NCI-H2029 treated with DMSO at 0.1 percent for 48 hours (cell line): Measurements from ENCODE around the gene PAIP2.
"Not testable (repeated sequence)": the region's sequence is repeated elsewhere in the genome, so short reads cannot be mapped to it uniquely, and the experiment has no call there.

Experiments
- DNase-seq: peaks from one replicate; lab custom pipeline; 2025; lab: John Stamatoyannopoulos, UW

Gene PAIP2

DNA sequence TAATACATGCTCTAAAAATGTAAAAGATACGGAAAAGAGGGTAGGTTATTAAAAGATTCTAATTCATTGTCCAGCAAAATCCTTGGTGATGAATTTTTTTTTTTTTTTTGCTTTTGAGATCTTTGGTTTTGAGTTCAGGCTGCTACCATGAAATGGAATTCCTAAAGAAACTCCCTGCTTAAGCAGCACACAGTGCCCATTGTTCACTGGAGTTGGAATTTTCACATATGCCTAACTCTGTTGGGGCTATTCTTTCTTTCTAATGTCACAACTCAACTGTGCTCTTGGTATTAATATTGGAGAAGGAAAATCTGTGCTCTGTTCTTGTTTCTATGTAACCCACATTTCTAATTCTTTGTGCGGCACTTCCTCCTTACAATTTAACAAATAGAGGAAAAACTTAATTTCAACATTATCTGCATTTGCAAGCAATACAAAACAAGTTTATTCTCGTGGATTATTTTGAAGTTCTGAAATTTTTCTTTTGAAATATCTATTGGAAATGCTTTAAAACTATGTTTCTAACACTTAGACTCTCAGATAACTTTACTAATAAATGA lies 26.5 kb upstream of the PAIP2 start:
- DNase-seq: no peak

DNA sequence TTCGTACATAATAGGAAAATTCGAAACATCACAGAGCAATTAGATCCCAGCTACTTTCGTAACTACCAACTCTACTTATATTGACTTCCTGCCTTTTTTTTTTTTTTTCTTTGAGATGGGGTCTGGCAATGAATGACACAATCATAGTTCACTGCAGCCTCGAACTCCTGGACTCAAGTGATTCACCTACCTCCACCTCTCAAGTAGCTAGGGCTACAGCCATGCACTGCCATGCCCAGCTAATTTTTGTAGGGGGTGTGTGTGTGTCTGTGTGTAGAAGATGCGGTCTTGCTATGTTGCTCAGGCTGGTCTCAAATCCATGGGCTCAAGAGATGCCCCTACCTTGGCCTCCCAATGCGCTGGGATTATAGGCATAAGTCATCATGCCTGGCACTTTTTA lies 5.8 kb upstream of the PAIP2 start:
- DNase-seq: no peak

DNA sequence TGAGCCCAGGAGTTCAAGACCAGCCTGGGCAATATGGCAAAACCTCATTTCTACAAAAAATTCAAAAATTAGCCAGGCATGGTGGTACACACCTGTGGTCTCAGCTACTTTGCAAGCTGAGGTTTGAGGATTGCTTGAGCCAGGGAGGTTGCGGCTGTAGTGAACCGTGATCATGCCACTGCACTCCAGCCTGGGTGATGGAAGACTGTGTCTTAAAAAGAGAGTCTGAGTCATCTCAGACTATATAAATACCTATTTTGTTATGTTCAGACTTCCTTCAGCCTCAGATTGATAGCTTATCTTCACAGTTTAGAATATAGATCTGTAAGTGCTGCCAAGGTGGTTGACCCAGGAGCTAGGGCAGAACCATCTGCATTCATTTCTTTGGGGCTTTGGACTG lies 1.6 kb upstream of the PAIP2 start:
- DNase-seq: no peak

DNA sequence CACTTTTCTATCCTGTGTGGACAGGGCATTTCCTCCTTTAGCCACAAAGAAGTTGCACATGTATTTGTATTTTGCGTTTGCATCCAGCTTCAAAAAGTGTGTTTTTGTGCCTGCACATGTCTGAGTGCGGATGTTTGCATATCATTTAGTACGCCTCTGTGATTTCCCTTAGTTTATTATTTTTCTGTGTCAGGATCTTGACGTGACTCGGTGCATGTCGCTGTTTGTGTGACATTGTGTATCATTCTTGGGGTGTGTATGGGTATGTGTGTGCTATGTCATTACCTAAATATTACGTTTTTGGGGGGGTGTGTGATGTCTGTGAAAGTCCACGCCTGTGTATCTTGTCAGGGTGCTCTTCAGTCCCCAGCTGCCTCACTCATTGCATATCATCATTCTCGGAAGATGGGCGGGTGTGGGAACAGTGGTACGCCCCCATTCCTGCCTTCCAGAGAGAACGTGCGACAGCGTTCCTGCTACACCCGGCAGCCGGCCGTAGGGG lies 416 bp upstream of the PAIP2 start:
- DNase-seq: no peak

DNA sequence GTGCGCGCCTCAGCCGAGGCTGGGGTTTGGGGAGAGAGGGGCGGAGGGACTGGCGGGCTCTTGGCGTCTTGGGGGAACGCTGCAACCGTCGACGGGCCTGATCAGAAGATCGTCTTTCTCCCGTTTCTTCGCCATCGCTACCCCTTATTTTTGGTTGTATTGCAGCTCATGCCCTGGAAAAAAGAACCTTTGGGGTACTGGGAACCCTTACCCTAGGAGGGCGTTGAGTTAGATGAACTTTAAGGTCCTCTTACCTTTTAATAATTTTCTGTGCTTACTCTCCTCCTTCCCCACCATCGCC lies 719 bp downstream of the PAIP2 start:
- DNase-seq: no peak

DNA sequence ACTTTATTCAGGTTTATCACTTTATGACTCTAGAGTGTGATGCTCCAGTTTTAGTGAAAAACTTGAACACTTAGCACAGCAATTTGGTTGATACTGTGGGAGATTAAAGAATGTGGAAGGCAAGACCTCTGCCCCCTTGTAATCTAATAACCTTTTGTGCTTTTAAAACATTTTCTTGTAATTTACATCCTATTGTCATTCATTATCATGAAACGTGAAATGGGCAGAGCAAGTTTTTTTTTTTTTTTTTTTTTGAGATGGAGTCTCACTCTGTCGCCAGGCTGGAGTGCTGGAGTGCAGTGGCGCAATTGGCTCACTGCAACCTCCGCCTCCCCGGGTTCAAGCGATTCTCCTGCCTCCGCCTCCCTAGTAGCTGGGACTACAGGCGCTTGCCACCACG lies 1.8 kb downstream of the PAIP2 start:
- no peak for DNase-seq

DNA sequence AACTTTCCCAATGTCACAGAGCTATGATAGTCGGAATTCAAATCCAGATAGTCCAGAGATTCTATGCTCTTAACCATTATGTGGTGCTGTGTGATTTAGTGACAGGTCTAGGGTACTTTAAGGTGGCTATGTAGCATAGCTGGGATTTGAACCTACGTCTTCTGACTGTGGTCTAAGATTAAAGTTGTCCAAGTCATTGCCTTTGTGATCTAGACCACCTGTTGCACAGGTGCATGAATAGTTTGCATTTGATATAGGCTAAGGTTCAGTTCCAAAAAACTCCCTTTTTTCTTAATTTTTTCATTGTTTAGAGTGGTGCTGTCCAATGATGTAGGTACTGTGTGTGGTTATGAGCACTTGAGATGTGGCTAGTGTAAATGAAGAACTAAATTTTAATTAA lies 2.5 kb downstream of the PAIP2 start:
- no peak for DNase-seq

DNA sequence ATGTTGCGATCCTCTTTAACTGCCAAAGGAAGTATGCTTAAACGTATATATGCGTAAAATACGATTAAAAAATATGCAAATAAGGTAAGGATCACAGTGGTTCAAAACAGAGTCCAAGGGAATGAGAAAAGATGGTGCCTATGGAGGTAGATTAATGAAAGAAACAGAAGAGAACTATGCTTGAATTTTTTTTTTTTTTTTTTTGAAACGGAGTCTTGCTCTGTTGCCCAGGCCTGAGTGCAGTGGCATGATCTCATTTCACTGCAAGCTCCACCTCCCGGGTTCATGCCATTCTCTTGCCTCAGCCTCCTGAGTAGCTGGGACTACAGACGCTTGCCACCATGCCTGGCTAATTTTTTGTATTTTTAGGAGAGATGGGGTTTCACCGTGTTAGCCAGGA lies 3.8 kb downstream of the PAIP2 start:
- not testable (repeated sequence) for DNase-seq

DNA sequence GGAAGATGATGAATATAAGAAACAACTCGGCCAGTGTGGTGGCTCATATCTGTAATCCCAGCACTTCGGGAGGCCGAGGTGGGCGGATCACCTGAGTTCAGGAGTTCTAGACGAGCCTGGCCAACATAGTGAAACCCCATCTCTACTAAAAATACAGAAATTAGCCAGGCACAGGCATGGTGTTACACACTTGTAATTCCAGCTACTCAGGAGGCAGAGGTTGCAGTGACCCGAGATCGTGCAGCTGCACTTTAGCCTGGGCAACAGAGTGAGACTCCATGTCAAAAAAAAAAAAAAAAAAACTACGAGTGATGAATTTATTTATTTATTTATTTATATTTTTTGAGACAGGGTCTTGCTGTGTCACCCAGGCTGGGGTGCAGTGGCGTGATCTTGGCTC lies 6.2 kb downstream of the PAIP2 start:
- not testable (repeated sequence) for DNase-seq

DNA sequence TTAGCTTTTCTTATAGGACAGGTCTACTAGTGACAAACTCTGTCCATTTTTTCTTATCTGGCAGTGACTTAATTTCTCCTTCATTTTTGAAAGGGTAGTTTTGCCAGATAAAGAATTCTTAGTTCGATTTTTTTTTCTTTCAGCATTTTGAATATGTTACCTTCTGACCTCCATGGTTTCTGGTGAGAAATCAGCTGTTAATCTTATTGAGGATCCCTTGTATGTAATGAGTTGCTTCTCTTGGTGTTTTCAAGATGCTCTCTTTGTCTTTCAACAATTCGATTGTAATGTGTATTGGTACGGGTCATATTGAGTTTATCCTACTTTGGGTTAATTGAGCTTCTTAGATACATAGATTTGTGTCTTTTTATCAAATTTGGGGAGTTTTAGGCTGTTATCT lies 12.5 kb downstream of the PAIP2 start:
- DNase-seq: no peak

DNA sequence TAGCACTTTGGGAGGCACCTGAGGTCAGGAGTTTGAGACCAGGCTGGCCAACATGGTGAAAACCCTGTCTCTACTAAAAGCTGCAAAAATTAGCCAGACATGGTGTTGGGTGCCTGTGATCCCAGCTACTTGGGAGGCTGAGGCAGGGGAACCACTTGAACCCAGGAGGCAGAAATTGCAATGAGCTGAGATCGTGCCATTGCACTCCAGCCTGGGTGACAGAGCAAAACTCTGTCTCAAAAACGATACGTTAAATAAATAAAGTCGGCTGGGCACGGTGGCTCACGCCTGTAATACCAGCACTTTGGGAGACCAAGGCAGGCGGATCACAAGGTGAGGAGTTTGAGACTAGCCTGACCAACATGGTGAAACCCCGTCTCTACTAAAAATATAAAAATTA lies 14.2 kb downstream of the PAIP2 start:
- not testable (repeated sequence) for DNase-seq

DNA sequence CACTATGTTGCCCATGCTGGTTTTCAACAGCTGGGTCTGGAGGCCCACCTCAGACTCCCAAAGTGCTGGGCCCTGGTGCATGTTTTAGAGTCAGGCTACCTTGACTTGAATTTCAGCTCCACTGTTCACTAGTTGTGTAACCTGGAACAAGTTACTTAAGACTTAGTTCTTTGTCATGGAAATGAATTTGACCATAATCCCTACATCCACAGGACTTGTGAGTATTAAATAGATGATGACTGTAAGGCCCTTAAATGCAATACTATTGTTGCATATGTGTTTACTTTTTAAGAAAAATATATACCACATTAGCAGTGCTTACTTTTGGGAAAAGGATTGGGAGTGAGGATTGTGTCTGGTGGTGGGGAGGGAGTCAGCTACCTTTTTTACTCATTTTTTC lies 16.4 kb downstream of the PAIP2 start:
- DNase-seq: no peak

DNA sequence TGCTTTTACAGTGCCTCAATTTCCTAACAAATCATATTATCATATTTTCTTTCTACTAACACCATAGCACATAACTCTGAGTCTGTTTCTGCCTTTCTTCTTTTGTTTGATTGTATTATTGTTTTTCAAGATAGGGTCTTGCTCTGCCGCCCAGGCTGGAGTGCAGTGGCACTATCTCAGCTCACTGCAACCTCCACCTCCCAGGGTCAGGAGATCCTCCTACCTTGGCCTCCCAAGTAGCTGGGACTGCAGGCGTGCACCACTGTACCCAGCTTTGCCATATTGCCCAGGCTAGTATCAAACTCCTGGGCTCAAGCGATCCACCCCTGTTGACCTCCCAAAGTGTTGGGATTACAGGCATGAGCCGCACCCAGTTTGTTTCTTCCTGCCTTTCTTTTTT lies 18.7 kb downstream of the PAIP2 start:
- no peak for DNase-seq

DNA sequence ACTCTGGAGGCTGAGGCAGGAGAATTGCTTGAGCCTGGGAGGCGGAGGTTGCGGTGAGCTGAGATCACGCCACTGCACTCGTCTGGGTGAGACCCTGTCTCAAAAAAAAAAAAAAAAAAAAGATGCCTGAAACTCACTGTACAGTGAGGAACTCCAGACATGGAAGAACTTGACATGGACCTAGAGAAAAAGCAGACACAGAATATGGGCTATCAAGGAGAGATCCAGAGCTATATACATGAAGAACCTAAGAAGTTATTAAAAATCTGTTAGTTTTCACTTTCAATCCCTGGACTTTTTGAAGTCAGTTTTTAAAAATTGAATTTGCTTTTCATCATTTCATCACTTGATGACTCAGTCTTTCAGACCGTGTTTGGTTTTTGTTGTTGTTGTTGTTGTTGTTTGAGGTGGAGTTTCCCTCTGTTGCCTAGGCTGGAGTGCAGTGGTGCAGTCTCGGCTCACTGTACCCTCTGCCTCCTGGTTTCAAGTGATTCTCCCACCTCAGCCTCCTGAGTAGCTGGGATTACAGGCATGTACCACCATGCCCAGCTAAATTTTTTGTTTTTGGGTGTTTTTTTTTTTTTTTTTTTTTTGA lies 20.3 kb downstream of the PAIP2 start:
- no peak for DNase-seq

DNA sequence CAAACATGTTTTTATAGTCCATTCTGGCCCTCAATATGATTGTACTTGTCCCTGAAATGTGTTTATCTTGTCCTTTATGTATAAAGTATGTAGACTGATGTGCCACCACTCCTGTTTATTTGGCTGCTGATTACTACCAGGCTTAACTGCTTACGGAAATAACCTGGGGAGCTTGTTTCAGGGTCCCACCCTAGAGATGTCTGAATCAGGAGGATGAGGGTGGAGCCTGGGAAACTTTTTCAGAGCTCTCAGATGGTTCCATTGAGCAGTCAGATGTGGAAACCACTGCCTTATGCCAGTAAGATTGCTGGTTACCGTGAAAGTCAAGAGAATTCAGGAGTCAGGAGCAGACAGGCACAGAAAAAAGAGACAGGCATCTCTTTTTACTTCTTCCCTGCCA lies 22.3 kb downstream of the PAIP2 start:
- DNase-seq: no peak

DNA sequence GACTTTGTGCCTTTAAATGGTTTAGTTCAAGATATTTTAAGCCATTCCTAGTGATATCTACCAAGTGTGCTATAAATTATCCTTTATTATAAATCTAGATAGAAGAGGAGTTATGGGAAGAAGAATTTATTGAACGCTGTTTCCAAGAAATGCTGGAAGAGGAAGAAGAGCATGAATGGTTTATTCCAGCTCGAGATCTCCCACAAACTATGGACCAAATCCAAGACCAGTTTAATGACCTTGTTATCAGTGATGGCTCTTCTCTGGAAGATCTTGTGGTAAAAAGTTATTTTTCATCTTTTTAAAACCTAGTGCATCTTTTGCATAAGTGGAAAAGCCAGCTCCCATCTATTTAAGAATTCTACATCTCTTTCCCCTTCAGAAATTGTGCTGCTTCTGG lies 22.8 kb downstream of the PAIP2 start:
- no peak for DNase-seq

DNA sequence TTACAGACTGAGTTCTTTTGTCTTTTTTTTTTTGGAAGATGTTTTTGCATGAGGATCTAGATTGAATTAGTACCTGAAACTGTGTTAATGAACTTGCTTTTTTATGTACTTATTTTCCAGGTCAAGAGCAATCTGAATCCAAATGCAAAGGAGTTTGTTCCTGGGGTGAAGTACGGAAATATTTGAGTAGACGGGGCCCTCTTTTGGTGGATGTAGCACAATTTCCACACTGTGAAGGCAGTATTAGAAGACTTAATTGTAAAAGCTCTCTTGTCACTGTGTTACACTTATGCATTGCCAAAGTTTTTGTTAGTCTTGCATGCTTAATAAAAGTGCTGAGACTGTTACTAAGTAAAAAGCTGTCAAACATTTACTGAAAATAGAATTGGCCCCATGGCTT lies 27.0 kb downstream of the PAIP2 start:
- DNase-seq: no peak

DNA sequence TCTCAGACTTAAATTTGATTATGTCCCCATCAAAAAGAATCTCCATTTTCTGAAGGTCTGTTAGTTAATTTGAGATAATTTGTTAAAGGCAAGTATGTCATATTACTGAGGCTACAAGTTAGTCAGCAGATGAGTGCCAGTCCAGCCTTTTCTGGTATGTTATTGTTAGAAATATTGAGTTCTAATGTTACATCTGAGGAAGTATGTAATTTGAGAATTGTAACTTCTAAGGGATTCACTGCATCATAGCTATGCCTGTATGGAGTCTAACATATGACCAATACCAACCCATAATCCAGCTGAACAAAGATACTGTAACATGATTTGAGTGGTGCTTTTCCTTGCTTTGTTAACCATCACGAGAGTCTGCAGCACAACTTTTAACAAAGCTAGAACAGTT lies 27.5 kb downstream of the PAIP2 start:
- DNase-seq: no peak

DNA sequence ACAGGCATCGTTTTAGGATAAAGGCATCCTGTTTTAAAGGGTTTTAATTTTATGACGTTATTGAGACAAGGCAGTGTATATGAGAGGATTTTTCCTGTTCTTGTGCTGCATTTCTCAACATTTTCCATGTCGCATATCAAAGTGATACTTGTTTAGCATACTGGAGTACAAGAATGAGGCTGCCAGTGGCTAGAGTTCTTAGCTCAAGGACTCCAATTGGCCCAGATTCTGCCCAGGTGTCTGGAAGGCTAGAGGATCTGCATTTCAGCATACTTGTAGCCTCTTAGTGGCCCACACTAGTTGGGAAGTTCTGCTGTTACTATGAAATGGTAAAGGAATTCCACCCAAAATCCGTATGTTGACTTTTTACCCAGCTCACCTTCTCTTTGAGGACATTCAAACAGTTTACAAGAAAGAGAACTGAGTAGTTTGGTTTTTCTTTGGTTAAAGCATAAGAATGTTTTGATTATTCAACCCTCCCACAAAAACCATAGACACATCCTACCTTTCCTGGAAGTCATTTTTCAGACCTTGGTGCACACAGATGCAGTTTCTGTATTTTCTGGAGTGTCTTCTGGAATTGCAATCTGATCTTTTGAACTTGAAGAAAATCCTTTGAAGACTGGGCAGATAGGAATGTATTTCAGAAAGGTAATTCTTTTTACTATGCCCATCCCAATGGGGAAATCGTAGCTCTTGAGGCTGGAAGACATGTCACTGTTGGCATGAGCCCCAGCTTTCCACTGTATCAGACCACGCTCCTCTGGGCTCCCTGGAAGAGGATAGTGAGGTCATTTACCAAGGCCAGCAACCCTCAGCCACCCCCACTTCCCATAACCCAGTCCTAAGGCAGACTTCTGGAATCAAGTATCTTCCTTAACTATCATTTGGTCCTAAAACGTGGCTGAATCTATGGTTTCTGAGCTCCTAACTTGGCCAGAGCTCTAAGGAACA lies 30.1 kb downstream of the PAIP2 start:
- no peak for DNase-seq

DNA sequence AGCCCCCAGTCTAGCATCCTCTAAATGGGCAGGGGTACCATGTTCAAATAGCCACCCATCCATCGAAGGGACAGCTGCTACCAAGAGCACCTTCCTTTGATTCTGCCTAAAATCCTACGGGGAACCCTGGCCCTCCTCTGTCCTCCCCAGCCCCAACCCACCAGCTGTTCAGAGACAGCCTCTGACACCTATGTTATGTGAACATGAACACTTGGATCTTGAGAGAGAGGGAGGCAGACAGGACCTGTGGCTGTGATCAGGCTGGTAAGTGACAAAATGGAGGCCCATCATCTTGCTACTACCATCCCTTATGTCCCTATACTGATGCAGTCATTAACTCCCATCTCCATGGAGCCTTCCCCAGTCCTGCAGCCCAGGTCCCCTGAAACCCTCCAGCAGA lies 33.3 kb downstream of the PAIP2 start:
- no peak for DNase-seq

DNA sequence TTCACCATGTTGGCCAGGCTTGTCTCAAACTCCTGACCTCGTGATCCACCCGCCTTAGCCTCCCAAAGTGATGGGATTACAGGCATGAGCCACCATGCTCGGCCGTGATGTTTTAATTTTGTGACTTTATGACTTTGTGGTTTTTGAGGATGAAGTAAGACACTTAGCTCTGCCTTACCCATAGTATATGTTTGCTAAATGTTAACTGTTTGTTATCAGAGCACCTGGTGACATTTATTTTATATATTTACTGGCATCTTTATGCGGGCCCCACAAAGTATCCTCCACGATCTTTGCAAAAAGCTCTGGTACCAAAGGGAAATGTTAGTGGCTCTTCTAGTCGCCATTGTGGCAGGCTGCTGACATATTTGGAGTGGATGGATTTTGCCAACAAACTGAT lies 34.7 kb downstream of the PAIP2 start:
- DNase-seq: no peak

DNA sequence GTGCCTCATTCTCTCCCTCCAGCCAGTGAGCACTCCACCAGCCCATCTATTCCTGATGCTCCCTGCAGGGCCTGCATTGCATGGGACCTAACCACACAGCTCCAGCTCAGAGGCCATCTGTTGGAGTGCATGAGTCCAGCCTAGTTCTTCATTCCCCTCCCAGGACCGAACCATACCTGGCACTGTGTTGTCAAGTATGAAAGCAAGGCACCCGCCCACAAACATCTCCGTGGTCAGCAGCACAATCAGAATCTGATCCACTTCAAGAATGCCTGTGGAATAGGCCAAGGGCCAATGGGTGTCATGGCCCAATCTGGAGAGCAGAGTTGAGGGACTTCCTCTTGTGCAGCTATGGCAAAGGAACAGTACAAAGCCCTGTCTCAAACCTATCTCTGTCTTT lies 35.6 kb downstream of the PAIP2 start:
- no peak for DNase-seq

DNA sequence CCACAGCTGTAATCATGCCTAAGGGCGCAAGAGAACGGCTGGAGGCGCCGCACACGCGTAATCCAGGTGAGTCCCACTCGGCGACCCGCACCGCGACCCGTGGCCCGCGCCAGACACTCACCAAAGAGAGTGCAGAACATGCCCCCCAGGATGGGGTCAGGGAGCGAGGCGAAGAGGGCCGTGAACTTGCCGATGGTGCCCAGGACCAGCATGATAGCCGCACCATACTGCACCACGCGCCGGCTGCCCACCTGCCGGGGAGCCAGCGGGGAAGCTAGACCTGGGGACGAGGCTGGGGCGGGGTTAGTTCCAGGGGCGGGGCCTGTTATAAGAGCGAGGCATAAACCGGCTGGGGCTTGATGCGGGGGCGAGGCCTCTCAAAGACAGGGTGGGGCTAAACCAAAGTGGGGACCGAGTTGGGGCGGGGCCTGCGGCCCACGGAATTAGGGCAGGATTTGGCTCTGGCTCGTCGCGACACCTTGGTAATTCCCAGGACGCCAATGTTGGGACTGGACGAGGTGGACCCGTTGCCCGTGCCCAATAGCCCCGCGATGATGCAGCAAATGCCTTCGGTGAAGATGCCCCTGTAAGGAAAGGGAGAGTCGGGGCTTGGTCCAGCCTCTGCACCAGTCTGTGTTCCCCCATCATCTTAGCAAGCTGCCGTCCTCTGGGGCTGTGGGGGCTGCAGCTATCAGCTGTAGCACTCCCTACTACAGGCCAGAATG lies 36.6 kb downstream of the PAIP2 start:
- no peak for DNase-seq
